Tibial nerve (tissue), 4 donors: ENCODE data around the gene TNFRSF6B. TPM values are rescaled to one million over a fixed set of nuclear protein-coding genes. Genes with fewer than 3 reads are reported as not detected.

Experiments
- DNase-seq, 2 donors: peaks; one replicate each; pipeline ENCODE4 v3.0.0-alpha.2; 2019; ENCODE audit warnings: low spot score in 2 of 2
- H3K27ac ChIP-seq, 4 donors: fragments of 200-600 bp; sonication (generic) in 3 of 4; one replicate each; pipeline ENCODE4 v1.5.1; 2017 to 2019; ENCODE audit warnings: mild to moderate bottlenecking in 1 of 4
- H3K27me3 ChIP-seq, 2 donors: fragments of 200-600 bp; sonication (generic) in 1 of 2; one replicate each; pipeline versions ENCODE4 v1.5.1 to v1.6.0; 2017 to 2019
- H3K36me3 ChIP-seq, 3 donors: fragments of 200-600 bp; sonication (generic); one replicate each; pipeline ENCODE4 v1.5.1; 2018 to 2019
- H3K4me1 ChIP-seq, 4 donors: fragments of 200-600 bp; sonication (generic) in 3 of 4; one replicate each; pipeline ENCODE4 v1.5.1; 2017 to 2019
- H3K4me3 ChIP-seq, 4 donors: fragments of 200-600 bp; sonication (generic) in 3 of 4; one replicate each; pipeline ENCODE4 v1.5.1; 2017 to 2019; ENCODE audit warnings: mild to moderate bottlenecking in 1 of 4, moderate library complexity in 1 of 4
- H3K9me3 ChIP-seq, 4 donors: fragments of 200-600 bp; sonication (generic) in 3 of 4; one replicate each; pipeline ENCODE4 v1.5.1; 2017 to 2019
- CTCF ChIP-seq, 5 experiments: fragments of 200-600 bp in 3 of 5; fragments of 450-650 bp in 2 of 5; sonication (generic) in 3 of 5; IDR thresholded peaks; one replicate each; pipeline ENCODE4 v1.5.1; 2016 to 2019; ENCODE audit warnings: antibody characterized with exemption in 5 of 5, mild to moderate bottlenecking in 3 of 5, moderate library complexity in 2 of 5
- EP300 ChIP-seq, 2 donors: sonication (generic); formaldehyde crosslinking; IDR thresholded peaks; one replicate each; pipeline ENCODE4 v1.6.1; 2017; ENCODE audit warnings: antibody characterized with exemption in 2 of 2, mild to moderate bottlenecking in 1 of 2
- POLR2A ChIP-seq, 2 donors: fragments of 450-650 bp; IDR thresholded peaks; one replicate each; pipeline ENCODE4 v1.6.1; 2017; ENCODE audit warnings: antibody characterized with exemption in 2 of 2, mild to moderate bottlenecking in 2 of 2, moderate library complexity in 2 of 2
- WGBS, 2 donors: methylation state at CpG; one replicate each; pipeline ENCODE4 v1.1.5; 2018; 5-methylcytosine and 5-hydroxymethylcytosine counted together
- total RNA-seq, 4 donors: library from RNA; depleted of rRNA; stranded (reverse); fragments of >200 nt; gene quantifications; one replicate each; pipeline ENCODE4 v1.1.0, GENCODE V29; 2016

TNFRSF6B gene
- total RNA-seq, 4 donors from 2014 or later, result 8.0 to 61.2 (median 35.9) TPM

GRCh38 chr20:63699466-63700198, 3.2 kb downstream of the TNFRSF6B start:
- no peak for TF ChIP-seq POLR2A (IDR thresholded peaks at IDR 0.05)
- TF ChIP-seq CTCF (IDR thresholded peaks at IDR 0.05), result no peak
- Histone ChIP-seq H3K27ac (peak overlapping the region in 3 of 4 donors; percentile 50 to 79 (median 77)), H3K36me3 (peaks cover 0 to 74% (median 0%) of the 10 kb centered on the region in 3 donors), H3K27me3 (no peaks in the 10 kb centered on the region), H3K4me1 (peaks cover 0 to 51% (median 28%) of the 10 kb centered on the region in 4 donors), H3K9me3 (no peaks in the 10 kb centered on the region), H3K4me3 (no peak overlapping the region)
- WGBS, 2 donors, result 69 to 79% methylated on average over 19 to 21 of the region's 24 CpGs
- DNase-seq, result peak in 1 of 2 donors; percentile 4

- peaks cover 0 to 49% (median 28%) of the 10 kb centered on the region in 4 donors for H3K4me1 ChIP-seq
- no peak overlapping the region for H3K4me3 ChIP-seq
- no peak for DNase-seq
- 84 to 89% methylated on average over 24 to 39 of the region's 43 CpGs for WGBS, 2 donors
- H3K36me3 ChIP-seq, result peaks cover 0 to 74% (median 0%) of the 10 kb centered on the region in 3 donors
- TF ChIP-seq CTCF (IDR thresholded peaks at IDR 0.05), result no peak
- no peak for TF ChIP-seq EP300 (IDR thresholded peaks at IDR 0.05)
- TF ChIP-seq POLR2A (IDR thresholded peaks at IDR 0.05), result no peak
- peak overlapping the region in 3 of 4 donors; percentile 50 to 79 (median 77) for H3K27ac ChIP-seq
- H3K9me3 ChIP-seq, result no peaks in the 10 kb centered on the region
- no peaks in the 10 kb centered on the region for H3K27me3 ChIP-seq
Observed at GRCh38 chr20:63700199-63701050, 4.0 kb downstream of the TNFRSF6B start.

- no peak overlapping the region for H3K4me3 ChIP-seq
- no peaks in the 10 kb centered on the region for H3K27me3 ChIP-seq
- H3K27ac ChIP-seq, result peak overlapping the region in 1 of 4 donors; percentile 43
- peaks cover 0 to 74% (median 0%) of the 10 kb centered on the region in 3 donors for H3K36me3 ChIP-seq
- no peak for DNase-seq
- TF ChIP-seq EP300 (IDR thresholded peaks at IDR 0.05) (no peak), CTCF (IDR thresholded peaks at IDR 0.05) (no peak), POLR2A (IDR thresholded peaks at IDR 0.05) (no peak)
- 68 to 75% methylated on average over 5 of the region's 5 CpGs for WGBS, 2 donors
- no peaks in the 10 kb centered on the region for H3K9me3 ChIP-seq
- peaks cover 0 to 48% (median 30%) of the 10 kb centered on the region in 4 donors for H3K4me1 ChIP-seq
Observed at GRCh38 chr20:63701051-63701328, 4.5 kb downstream of the TNFRSF6B start.

GRCh38 chr20:63701329-63702035, 5.0 kb downstream of the TNFRSF6B start:
- Histone ChIP-seq H3K4me3 (no peak overlapping the region), H3K36me3 (peaks cover 0 to 79% (median 0%) of the 10 kb centered on the region in 3 donors), H3K27me3 (no peaks in the 10 kb centered on the region), H3K4me1 (peaks cover 0 to 48% (median 31%) of the 10 kb centered on the region in 4 donors), H3K9me3 (no peaks in the 10 kb centered on the region), H3K27ac (peak overlapping the region in 1 of 4 donors; percentile 43)
- 73 to 77% methylated on average over 8 to 10 of the region's 14 CpGs for WGBS, 2 donors
- peak in 1 of 2 donors; percentile 4 for DNase-seq
- no peak for TF ChIP-seq POLR2A (IDR thresholded peaks at IDR 0.05)
- no peak for TF ChIP-seq EP300 (IDR thresholded peaks at IDR 0.05)
- TF ChIP-seq CTCF (IDR thresholded peaks at IDR 0.05), result no peak
